ENCODE results near the gene ZNF785. TPM values are rescaled to one million over a fixed set of nuclear protein-coding genes. Genes with fewer than 3 reads are reported as not detected.
"Not testable (repeated sequence)": the region's sequence is repeated elsewhere in the genome, so short reads cannot be mapped to it uniquely, and the experiment has no call there.

Gene ZNF785
- total RNA-seq, 1 donor from 2014 or later, result 8.0 TPM

GRCh38 chr16:30602616-30603277 lies 17.2 kb upstream of the ZNF785 start:
- DNase-seq (ENCODE audit: low read depth, low spot score), result no peak

- no peak for DNase-seq (ENCODE audit: low read depth, low spot score)
Measured at GRCh38 chr16:30601966-30602365, 16.5 kb upstream of the ZNF785 start.

- DNase-seq (ENCODE audit: low read depth, low spot score), result no peak
Measured at GRCh38 chr16:30600929-30601328, 15.4 kb upstream of the ZNF785 start.

GRCh38 chr16:30600215-30600614 lies 14.7 kb upstream of the ZNF785 start:
- DNase-seq (ENCODE audit: low read depth, low spot score), result no peak

GRCh38 chr16:30592871-30593270 lies 7.4 kb upstream of the ZNF785 start:
- no peak for DNase-seq (ENCODE audit: low read depth, low spot score)

- not testable (repeated sequence) for DNase-seq (ENCODE audit: low read depth, low spot score)
Measured at GRCh38 chr16:30590869-30591268, 5.4 kb upstream of the ZNF785 start.

GRCh38 chr16:30589582-30589981 lies 4.1 kb upstream of the ZNF785 start:
- DNase-seq (ENCODE audit: low read depth, low spot score), result not testable (repeated sequence)

- no peak for DNase-seq (ENCODE audit: low read depth, low spot score)
Measured at GRCh38 chr16:30588651-30589050, 3.2 kb upstream of the ZNF785 start.

GRCh38 chr16:30585022-30585399 lies 486 bp downstream of the ZNF785 start:
- no peak for DNase-seq (ENCODE audit: low read depth, low spot score)

- no peak for DNase-seq (ENCODE audit: low read depth, low spot score)
Measured at GRCh38 chr16:30582611-30583340, 2.7 kb downstream of the ZNF785 start.

- no peak for DNase-seq (ENCODE audit: low read depth, low spot score)
Measured at GRCh38 chr16:30581457-30581856, 4.0 kb downstream of the ZNF785 start.

- no peak for DNase-seq (ENCODE audit: low read depth, low spot score)
Measured at GRCh38 chr16:30574678-30575077, 10.8 kb downstream of the ZNF785 start.

- peak; percentile 93 for DNase-seq (ENCODE audit: low read depth, low spot score)
Measured at GRCh38 chr16:30571445-30572322, 13.8 kb downstream of the ZNF785 start, which contains the start of gene ZNF688. TSS of gene ZNF688 (minus strand) at chr16:30571714. CDS start at chr16:30571629, 85 bp downstream.

- no peak for DNase-seq (ENCODE audit: low read depth, low spot score)
Measured at GRCh38 chr16:30570636-30571444, 14.7 kb downstream of the ZNF785 start.

GRCh38 chr16:30569746-30570635 lies 15.5 kb downstream of the ZNF785 start:
- no peak for DNase-seq (ENCODE audit: low read depth, low spot score)

- no peak for DNase-seq (ENCODE audit: low read depth, low spot score)
Measured at GRCh38 chr16:30569281-30569680, 16.2 kb downstream of the ZNF785 start.

- no peak for DNase-seq (ENCODE audit: low read depth, low spot score)
Measured at GRCh38 chr16:30567991-30568638, 17.4 kb downstream of the ZNF785 start.

GRCh38 chr16:30567160-30567990 lies 18.1 kb downstream of the ZNF785 start:
- DNase-seq (ENCODE audit: low read depth, low spot score), result no peak

GRCh38 chr16:30566531-30566930 lies 19.0 kb downstream of the ZNF785 start:
- no peak for DNase-seq (ENCODE audit: low read depth, low spot score)

Data from pulmonary artery endothelial cell (primary cell).